Measurements from ENCODE around the gene KLRK1.

DNA sequence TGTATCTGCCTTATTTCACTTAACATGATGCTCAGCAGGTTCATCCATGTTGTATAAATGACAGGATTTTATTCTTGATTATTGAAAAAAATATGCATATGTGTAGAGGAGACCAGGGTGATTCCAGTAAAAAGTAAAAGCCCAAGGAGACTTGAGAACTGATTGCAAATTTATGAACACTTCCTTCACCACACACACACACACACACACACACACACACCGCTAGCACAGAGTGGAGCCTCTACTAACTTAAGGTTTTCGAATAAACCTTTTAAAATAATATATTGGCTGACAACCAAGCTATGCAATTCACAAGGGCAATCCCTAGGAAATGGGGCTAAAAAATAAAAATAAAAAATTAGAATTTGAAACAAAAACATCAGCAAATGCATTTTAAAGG, 8.3 kb upstream of the KLRK1 start:
- TF ChIP-seq POLR2A (IDR thresholded peaks at IDR 0.05), result no peak
- TF ChIP-seq, protein P1, sequence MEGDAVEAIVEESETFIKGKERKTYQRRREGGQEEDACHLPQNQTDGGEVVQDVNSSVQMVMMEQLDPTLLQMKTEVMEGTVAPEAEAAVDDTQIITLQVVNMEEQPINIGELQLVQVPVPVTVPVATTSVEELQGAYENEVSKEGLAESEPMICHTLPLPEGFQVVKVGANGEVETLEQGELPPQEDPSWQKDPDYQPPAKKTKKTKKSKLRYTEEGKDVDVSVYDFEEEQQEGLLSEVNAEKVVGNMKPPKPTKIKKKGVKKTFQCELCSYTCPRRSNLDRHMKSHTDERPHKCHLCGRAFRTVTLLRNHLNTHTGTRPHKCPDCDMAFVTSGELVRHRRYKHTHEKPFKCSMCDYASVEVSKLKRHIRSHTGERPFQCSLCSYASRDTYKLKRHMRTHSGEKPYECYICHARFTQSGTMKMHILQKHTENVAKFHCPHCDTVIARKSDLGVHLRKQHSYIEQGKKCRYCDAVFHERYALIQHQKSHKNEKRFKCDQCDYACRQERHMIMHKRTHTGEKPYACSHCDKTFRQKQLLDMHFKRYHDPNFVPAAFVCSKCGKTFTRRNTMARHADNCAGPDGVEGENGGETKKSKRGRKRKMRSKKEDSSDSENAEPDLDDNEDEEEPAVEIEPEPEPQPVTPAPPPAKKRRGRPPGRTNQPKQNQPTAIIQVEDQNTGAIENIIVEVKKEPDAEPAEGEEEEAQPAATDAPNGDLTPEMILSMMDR (IDR thresholded peaks at IDR 0.05), result no peak

All from adrenal gland (tissue), 5 donors.